ENCODE measurements around the gene PTPN4.
"Not testable (repeated sequence)": the region's sequence is repeated elsewhere in the genome, so short reads cannot be mapped to it uniquely, and the experiment has no call there.

The PTPN4 gene

DNA sequence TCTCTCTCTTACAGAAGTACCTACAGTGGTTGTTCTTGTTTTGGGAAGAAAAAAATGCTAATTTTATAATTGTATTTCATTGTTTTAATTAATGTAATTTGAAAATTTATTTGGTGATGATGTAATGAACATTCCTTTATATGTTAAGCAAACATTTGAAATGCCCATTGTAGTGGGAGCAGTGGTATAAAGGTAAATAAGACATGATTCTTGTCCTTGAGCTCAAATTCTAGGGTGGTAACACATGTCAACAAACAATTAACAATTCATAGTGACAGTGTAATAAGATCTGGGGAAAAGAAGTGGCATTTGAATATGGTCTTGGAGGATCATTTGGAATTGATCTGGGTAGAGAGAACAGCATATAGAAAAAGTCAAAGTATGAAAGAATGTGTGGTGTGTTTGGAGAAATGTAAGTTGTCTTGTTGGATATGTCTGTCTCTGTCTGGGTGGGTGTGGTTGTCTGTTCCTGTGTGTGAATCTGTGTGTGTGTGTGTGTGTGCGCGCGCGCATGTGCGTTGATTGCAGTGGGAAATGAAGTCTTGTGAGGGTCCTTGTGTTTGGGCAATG is 5.8 kb downstream of the PTPN4 start:
- DNase-seq (ENCODE audit: low read depth in 3 of 3): no peak

DNA sequence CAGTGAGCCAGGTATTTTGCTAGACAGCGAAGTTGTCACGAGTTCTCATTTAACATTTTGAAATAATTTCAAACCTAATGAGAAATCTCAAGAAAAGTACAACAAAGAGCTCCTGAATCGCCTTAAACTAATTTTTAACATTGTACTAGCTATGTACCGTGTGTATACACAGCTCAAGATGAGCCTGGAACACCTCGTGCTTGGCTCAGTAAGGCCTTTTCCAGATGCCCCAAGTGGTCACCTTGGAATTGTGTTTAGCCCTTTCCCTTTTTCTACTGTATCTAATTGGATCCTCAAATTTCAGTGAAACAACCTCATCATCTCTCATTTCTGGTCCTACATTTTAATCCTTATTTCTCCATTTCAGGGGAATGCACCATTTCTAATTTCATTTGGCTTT is 7.2 kb downstream of the PTPN4 start:
- DNase-seq (ENCODE audit: low read depth in 3 of 3): no peak

DNA sequence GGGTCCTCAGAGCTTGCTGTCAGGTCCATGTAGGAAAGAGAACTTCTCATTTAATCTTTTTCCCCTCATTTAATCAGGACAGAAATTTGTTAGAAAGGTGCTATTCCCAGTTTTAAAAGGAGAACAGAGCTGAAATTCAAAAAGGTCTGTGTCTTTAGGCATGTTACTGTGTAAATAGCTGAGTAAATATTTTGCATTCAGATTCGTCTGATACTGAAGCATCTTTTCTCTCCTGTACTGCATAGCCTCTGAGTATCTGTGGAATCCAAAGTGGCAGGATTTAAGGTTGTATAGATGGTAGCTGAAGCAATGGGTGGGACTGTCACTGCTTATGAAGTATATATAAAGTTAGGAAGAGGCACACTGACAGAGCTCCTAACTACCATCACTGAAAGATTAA is 9.0 kb downstream of the PTPN4 start:
- no peak for DNase-seq (ENCODE audit: low read depth in 3 of 3)

- no peak for DNase-seq (ENCODE audit: low read depth in 3 of 3)
These were observed 9.9 kb downstream of the PTPN4 start for GRCh38 chr2:119769645-119770044.

DNA sequence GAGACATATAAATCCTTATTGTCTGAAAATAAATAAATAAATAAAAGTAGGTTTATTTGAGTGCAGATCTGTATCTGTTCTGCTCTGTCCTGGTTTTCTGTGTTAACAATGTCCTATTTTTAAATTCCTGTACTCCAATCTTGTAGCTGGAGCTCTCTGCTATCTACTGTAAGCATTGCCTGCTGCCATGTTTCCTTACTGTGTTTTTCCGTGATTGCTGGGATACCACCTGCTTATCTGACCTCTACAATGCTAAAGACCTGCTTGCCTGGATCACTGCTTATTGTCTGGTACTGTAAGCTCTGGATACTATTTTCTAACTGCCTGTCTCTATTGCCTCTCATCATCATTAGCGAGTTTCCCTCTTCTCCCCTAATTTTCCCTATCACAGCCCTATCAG is 11.6 kb downstream of the PTPN4 start:
- DNase-seq (ENCODE audit: low read depth in 3 of 3): no peak

- DNase-seq (ENCODE audit: low read depth in 3 of 3): no peak
These were observed 12.4 kb downstream of the PTPN4 start for GRCh38 chr2:119772128-119772527.

DNA sequence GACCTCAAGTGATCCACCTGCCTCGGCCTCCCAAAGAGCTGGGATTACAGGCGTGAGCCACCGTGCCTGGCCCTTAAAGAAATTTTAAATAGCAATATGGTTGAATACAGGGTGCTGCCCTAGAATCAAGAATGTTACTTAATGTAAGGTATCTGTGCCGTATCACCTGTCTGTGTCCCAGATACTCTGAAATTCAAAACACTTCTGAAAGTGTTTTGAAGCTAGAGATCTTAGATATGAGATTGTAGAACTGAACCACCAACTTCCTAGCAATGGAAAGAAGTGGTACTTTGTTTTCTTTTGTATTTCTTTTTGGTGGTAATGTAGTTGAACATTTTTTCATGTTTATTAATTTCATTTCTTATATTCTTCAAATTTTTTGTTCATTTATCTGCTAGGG is 13.0 kb downstream of the PTPN4 start:
- DNase-seq (ENCODE audit: low read depth in 3 of 3): no peak

GRCh38 chr2:119774026-119774425 is 14.3 kb downstream of the PTPN4 start:
- DNase-seq (ENCODE audit: low read depth in 3 of 3): no peak

DNA sequence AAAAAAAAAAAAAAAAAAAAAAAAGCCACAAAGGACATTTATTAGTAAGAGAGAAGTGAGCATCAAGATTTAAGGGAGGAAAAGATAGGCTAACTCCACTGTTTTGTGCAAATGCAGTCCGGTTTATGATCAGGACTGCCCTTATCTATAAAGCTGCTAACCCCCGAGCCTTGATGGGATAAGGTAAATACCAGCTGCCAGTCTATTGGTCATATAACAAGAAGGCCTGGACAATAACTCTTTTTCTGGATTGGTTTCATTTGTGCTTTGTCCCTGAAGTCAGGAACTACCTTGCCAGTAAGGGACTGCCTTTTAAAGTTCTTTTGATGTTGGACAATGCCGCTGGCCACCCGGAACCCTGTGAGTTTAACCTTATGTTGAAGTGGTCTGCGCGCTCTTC is 15.4 kb downstream of the PTPN4 start:
- DNase-seq (ENCODE audit: low read depth in 3 of 3): no peak

DNA sequence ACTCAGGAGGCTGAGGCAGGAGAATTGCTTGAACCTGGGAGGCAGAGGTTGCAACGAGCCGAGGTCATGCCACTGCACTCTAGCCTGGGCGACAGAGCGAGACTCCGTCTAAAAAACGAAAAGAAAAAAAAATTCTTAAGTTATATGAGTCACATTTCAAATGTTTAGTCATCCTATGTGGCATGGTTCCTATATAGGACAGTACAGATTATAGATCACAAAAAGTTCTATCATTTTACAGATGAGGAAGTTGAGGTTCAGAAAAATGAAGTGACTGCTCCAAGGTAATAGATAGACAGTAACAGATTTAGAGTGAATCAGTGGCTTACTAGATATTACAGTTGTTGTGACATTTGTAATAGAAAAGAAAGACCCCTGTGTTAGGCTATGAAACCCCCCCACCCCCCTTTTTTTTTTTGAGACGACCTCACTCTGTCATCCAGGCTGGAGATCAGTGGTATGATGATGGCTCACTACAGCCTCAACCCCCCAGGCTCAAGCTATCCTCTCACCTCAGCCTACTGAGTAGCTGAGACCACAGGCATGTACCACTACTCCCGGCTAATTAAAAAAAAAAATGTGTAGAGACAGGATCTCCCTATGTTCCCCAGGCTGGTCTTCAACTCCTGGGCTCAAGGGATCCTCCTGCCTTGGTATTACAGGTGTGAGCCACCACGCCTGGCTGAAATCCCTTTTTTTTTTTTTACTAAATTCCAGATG is 22.7 kb downstream of the PTPN4 start:
- DNase-seq (ENCODE audit: low read depth in 3 of 3): no peak

DNA sequence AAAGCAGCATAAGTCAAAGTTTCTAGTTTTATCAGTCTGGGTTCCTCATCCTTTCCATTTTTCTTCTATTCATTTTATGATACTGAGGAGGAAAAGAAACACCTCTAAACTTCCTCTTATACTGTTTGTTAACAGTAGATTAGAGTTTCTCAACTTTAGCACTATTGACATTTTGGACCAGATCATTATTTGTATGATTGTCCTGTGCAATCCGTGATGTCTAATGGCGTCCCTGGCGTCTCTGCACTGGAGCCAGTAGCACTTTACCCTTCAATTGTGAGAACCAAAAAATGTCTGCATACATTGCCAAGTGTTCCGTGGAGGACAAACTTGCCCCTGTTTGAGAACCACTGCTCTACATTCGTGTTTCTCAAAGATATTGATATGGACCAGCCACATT is 25.2 kb downstream of the PTPN4 start:
- no peak for DNase-seq (ENCODE audit: low read depth in 3 of 3)

DNA sequence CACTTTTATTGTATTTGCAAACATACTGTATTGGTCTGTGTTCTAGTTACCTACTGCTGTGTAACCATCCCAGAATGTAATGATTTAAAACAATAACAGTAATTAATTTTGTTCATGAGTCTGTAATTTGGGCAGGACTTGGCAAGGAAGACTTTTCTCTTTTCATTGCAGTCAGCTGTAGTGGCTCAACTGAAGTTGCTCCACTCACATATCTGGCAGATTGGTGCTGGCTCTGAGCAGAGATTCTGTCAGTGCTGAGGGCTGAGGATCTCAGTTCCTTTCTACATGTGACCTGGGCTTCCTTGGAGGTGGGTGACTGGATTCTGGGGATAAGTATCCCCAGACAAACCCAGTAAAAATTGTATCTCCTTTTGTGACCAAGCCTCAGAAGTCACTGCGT is 26.6 kb downstream of the PTPN4 start:
- DNase-seq (ENCODE audit: low read depth in 3 of 3): no peak

DNA sequence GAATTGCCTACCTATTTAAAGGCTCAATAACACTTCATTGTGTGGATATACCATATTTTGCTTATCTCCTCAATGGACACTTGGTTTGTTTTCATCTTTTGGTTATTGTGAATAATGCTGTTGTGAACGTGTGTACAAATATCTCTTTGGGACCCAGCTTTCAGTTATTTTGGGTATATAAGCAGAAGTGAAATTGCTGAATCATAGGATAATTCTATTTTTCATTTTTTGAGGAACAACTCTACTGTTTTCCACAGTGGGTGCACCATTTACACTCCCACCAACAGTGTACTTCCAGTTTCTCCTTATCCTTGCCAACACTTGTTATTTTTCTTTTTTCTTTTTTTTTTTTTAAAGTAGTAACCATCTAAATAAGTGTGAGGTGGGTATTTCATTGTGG is 29.0 kb downstream of the PTPN4 start:
- DNase-seq (ENCODE audit: low read depth in 3 of 3): no peak

DNA sequence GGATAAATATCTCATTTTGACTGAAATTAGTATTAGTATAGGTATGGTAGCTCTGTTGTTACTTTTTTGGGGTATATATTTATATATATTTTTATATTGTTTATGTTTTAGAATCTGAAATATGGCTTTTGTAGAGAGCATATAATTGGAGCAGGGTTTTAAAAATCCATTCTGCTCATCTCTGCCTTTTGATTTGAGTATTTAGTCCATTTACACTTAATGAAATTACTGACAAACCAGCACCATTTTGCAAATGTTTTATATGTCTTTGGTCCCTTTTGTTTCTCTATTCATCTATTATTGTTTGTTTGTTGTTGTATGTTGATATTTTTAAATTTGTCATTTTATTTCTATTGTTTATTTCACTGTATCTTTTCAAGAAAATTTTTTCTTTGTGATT is 30.7 kb downstream of the PTPN4 start:
- DNase-seq (ENCODE audit: low read depth in 3 of 3): no peak

GRCh38 chr2:119792907-119793312 is 33.2 kb downstream of the PTPN4 start:
- no peak for DNase-seq (ENCODE audit: low read depth in 3 of 3)

DNA sequence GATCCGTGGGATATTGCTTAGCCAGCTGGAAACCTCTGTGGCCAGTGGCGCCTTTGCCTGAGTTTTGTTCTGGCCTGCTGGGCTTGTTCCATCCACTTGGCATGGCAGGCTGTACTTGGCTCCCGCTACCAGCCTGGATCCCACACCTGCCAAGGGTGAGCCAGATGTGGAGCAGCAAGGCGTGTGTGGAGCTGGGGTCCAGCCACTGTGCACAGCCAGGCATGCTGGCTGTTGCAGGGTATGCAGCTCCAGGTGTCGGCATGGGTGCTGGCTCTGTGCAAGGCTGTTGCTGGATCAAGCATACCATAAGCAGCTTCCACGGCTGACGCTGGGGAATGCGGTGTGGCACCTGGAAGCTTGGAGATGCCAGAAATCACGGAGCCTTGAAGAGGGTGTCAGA is 34.5 kb downstream of the PTPN4 start:
- no peak for DNase-seq (ENCODE audit: low read depth in 3 of 3)

DNA sequence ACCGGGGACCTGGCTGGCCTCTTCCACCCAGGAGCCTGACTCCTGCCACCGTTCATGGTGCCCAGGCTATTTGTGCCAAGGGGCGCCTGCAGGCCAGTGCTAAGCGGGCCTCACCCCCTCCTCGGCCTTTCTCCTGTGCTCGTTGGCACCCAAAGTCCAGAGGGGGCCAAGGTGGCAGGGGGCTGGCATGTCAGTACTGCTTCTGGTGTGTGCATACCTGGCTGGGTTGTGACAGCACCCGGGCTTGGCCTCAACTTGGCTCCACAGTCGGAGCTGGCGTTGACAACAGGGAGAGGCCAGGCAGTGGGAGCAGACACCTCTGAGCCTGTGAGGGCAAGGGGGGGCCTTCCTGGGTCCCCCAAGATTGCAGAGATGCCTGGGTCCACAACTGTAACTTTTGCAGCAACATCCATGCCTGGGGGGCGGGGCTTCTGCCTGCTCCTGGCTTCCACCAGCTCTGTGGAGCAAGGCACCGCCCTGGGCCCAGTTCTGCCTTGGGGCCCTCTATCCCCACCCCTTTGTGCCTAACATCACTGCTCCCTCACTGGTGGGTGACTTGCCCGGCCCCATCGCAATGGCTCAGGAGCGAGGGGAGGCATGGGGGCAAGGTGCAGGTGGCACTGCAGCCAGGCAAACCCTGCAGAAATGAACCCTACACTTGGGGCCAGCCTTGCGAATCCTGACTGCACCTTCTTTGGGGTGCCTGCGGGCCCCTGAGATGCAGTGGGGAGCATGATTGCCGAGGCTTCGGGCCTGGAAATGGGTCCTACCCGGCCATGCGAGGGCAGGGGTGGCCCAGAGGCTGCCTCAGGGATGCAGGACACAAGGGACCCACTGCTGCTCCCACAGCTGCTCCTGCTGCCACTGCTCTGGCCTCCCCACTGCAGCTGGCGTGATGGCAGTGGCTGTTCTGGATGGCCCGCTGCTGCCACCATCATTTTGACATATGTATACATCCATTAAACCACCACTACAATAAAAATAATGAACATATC is 35.9 kb downstream of the PTPN4 start:
- no peak for DNase-seq (ENCODE audit: low read depth in 3 of 3)

- no peak for DNase-seq (ENCODE audit: low read depth in 3 of 3)
These were observed 40.7 kb downstream of the PTPN4 start for GRCh38 chr2:119800376-119800902.

- DNase-seq (ENCODE audit: low read depth in 3 of 3): no peak
These were observed 41.3 kb downstream of the PTPN4 start for GRCh38 chr2:119801040-119801439.

GRCh38 chr2:119801989-119802388 is 42.3 kb downstream of the PTPN4 start:
- not testable (repeated sequence) for DNase-seq (ENCODE audit: low read depth in 3 of 3)

- DNase-seq (ENCODE audit: low read depth in 3 of 3): no peak
These were observed 43.4 kb downstream of the PTPN4 start for GRCh38 chr2:119803101-119803500.

- not testable (repeated sequence) for DNase-seq (ENCODE audit: low read depth in 3 of 3)
These were observed 44.7 kb downstream of the PTPN4 start for GRCh38 chr2:119804409-119804808.

Data from stimulated activated CD4-positive, alpha-beta T cell treated with anti-CD3 and anti-CD28 coated beads, TNF-alpha, amount 100 ng/mL, for 24 hours (primary cell).